PC-9 (cell line): ENCODE results near the gene DIP2C.

Source experiments
- CTCF ChIP-seq: fragments of 200-600 bp; sonication (generic); conservative IDR thresholded peaks from 2 replicates; pipeline ENCODE4 v1.6.1; 2017; ENCODE audit warnings: mixed run types, antibody characterized with exemption, mild to moderate bottlenecking, moderate library complexity
- EZH2 ChIP-seq: fragments of 200-600 bp; sonication (generic); IDR thresholded peaks from 2 replicates; pipeline ENCODE4 v1.8.0; 2017; ENCODE audit warnings: antibody characterized with exemption, low read depth

- TF ChIP-seq CTCF (no peak), EZH2 (no peak)
These were observed 136.2 kb downstream of the DIP2C start for GRCh38 chr10:553233-553632.
